GM21786 (cell line): ENCODE measurements around the gene MYO1D.

Experiments
- ATAC-seq: cut with Tn5 transposase; IDR thresholded peaks from one replicate; pipeline ENCODE4 v1.9.1; 2021; ENCODE audit not compliant: unreplicated experiment

Gene MYO1D

GRCh38 chr17:32444301-32445073, 432.4 kb downstream of the MYO1D start, which contains the start of gene PSMD11:
Gene PSMD11, plus strand, starts transcription at chr17:32444510. Its CDS starts 14 bp downstream, at chr17:32444524.
- peak; percentile 93 for ATAC-seq

- ATAC-seq, result no peak
Measured at GRCh38 chr17:32443827-32444300, 433.1 kb downstream of the MYO1D start.
